ENCODE measurements around the gene CLSTN2. TPM values are rescaled to one million over a fixed set of nuclear protein-coding genes. Genes with fewer than 3 reads are reported as not detected.

CLSTN2 gene
- total and polyA plus RNA-seq, 3 donors from 2014 or later: 3.1 to 5.7 (median 3.8) TPM

DNA sequence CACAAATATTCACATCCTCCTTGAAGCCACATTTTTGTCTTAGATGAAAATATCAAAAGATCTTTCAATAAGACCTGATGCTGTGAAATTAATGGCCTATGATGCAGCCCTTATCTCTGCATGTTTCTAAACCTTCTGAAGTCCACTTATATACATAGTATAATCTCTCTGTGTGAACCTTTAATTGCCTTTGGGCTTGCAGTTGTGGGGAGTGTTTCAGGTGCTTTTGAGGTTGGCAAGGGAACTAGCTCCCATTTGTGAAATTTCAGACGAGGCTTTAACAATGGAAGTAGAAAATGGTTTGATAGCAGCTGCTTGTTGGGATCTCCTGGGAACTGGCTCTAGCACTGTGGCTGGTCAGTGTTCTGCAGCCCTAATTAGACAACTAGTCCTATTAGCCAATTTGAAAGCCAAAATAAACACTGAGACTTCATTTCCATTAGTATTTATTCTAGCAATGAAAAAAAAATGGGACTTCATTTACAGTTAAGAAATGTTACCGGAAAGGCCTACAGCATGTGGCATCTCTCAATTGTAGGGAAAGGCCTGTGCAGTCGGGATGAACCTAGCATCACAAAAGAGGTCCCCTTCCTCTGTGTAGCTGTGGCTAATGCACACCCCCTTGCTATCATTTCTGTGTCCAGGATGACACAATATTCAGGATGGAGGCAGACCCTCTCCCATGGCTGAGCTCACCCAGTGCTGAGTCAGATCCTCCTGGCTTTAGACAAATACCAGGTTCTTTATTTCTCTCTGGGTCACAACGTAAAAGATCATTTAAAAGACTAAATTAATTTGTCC is 602.1 kb downstream of the CLSTN2 start:
- DNase-seq: no peak
- Histone ChIP-seq H3K27ac (no peak overlapping the region), H3K4me3 (no peak overlapping the region), H3K27me3 (no peaks in the 10 kb centered on the region), H3K9me3 (no peaks in the 10 kb centered on the region), H3K36me3 (ENCODE audit: low read depth, missing control alignments) (no peaks in the 10 kb centered on the region), H3K4me1 (no peaks in the 10 kb centered on the region)
- 62 to 72% methylated on average over 4 of the region's 4 CpGs for WGBS, 2 donors
- TF ChIP-seq, protein P1, sequence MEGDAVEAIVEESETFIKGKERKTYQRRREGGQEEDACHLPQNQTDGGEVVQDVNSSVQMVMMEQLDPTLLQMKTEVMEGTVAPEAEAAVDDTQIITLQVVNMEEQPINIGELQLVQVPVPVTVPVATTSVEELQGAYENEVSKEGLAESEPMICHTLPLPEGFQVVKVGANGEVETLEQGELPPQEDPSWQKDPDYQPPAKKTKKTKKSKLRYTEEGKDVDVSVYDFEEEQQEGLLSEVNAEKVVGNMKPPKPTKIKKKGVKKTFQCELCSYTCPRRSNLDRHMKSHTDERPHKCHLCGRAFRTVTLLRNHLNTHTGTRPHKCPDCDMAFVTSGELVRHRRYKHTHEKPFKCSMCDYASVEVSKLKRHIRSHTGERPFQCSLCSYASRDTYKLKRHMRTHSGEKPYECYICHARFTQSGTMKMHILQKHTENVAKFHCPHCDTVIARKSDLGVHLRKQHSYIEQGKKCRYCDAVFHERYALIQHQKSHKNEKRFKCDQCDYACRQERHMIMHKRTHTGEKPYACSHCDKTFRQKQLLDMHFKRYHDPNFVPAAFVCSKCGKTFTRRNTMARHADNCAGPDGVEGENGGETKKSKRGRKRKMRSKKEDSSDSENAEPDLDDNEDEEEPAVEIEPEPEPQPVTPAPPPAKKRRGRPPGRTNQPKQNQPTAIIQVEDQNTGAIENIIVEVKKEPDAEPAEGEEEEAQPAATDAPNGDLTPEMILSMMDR (IDR thresholded peaks at IDR 0.05): no peak
- TF ChIP-seq POLR2A (IDR thresholded peaks at IDR 0.05): no peak
- intact Hi-C loops (cut with DNase I; ENCODE audit: low total_unique reads): no loop called here

DNA sequence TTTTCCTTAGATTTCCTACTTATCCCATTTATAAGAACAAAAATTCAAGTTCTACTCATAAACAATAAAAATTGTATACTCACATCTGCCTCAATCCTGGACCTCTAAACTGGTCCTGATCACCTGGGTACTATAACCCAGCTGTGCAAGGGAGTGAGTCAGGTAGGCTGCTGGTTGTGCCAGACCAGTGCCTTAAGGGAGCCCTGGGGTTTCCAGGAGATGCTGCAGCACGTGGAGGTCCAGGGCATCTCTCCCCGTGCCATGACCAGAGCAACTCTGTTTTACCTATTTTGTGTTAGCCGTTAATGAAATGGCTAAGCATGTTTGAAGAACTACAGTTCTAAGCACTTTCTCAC is 602.7 kb downstream of the CLSTN2 start:
- H3K27me3 ChIP-seq: no peaks in the 10 kb centered on the region
- H3K4me3 ChIP-seq: no peak overlapping the region
- no peaks in the 10 kb centered on the region for H3K36me3 ChIP-seq (ENCODE audit: low read depth, missing control alignments)
- TF ChIP-seq, protein P1 (IDR thresholded peaks at IDR 0.05): no peak
- no peak for TF ChIP-seq POLR2A (IDR thresholded peaks at IDR 0.05)
- no peaks in the 10 kb centered on the region for H3K4me1 ChIP-seq
- H3K27ac ChIP-seq: no peak overlapping the region
- WGBS, 2 donors: 84 to 97% methylated on average over 3 of the region's 3 CpGs
- no peak for DNase-seq
- intact Hi-C loops (cut with DNase I; ENCODE audit: low total_unique reads): no loop called here
- no peaks in the 10 kb centered on the region for H3K9me3 ChIP-seq

DNA sequence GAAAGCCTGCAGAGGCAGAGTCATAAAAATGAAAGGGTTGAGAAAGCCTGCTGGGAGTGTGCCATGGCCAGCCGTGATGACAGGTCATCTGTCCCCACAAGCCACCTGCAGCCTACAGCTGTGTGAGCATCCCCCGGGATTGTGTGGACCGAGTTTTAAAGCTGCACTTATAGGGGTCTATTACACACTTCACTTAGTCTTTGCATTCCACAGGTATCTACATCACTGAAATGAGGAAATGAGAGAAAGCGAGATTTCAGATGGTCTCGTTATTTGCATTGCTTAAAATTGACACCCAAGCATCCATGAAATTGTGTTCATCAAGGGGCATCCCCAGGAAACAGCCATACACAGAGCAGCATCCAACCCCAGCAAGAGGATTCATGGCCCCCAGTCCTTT is 605.3 kb downstream of the CLSTN2 start:
- no peaks in the 10 kb centered on the region for H3K27me3 ChIP-seq
- intact Hi-C loops (cut with DNase I; ENCODE audit: low total_unique reads): no loop called here
- H3K9me3 ChIP-seq: no peaks in the 10 kb centered on the region
- no peak for DNase-seq
- H3K4me1 ChIP-seq: peaks cover 4% of the 10 kb centered on the region
- no peak overlapping the region for H3K27ac ChIP-seq
- TF ChIP-seq, protein P1 (IDR thresholded peaks at IDR 0.05): no peak
- TF ChIP-seq POLR2A (IDR thresholded peaks at IDR 0.05): no peak
- WGBS, 2 donors: 86 to 96% methylated on average over 5 of the region's 5 CpGs
- H3K4me3 ChIP-seq: no peak overlapping the region
- H3K36me3 ChIP-seq (ENCODE audit: low read depth, missing control alignments): no peaks in the 10 kb centered on the region

DNA sequence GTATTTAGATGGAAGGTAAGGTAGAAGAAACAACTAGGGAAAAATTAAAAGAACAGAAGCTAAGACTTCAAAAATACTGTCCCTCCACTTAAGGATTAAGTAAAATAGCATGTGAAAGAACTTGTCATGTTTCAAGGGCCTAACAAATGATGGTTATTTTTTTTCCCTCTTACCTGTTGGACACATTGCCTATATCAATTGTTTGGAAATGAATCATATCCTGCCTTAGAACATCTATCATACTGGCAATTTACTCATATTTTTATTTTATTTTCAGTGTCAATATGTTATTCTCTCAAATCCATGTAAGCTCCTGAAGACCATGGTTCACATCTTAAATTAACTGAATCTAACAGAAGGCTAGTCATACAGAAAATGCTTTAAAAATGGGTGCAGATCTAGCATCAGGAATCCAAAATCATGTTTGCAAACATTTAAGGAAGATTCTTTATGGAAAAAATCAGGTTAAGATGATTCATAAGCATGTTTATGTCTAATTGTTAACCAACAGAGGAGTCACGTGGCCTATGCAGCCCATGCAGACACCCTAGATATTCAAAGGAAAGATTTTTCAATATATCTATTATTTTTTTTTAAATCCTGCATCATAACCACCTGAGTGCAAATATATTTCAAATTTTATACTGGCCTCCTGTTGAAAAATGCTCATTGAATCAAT is 607.1 kb downstream of the CLSTN2 start:
- Histone ChIP-seq H3K4me3 (no peak overlapping the region), H3K27me3 (no peaks in the 10 kb centered on the region), H3K27ac (no peak overlapping the region), H3K9me3 (no peaks in the 10 kb centered on the region), H3K4me1 (peaks cover 6% of the 10 kb centered on the region), H3K36me3 (ENCODE audit: low read depth, missing control alignments) (no peaks in the 10 kb centered on the region)
- 89 to 90% methylated on average over 1 of the region's 1 CpG for WGBS, 2 donors
- no peak for DNase-seq
- TF ChIP-seq, protein P1 (IDR thresholded peaks at IDR 0.05): no peak
- no peak for TF ChIP-seq POLR2A (IDR thresholded peaks at IDR 0.05)
- intact Hi-C loops (cut with DNase I; ENCODE audit: low total_unique reads): no loop called here
